Esophagus muscularis mucosa (tissue), 4 donors: Measurements from ENCODE around the gene STK24.

Experiments
- CTCF ChIP-seq, 3 experiments: fragments of 200-600 bp in 2 of 3; fragments of 450-650 bp in 1 of 3; sonication (generic) in 2 of 3; IDR thresholded peaks; one replicate each; pipeline ENCODE4 v1.5.1; 2017 to 2019; ENCODE audit warnings: antibody characterized with exemption in 3 of 3, mild to moderate bottlenecking in 2 of 3, moderate library complexity in 1 of 3
- EP300 ChIP-seq: sonication (generic); formaldehyde crosslinking; IDR thresholded peaks from one replicate; pipeline ENCODE4 v1.6.1; 2017; ENCODE audit warnings: antibody characterized with exemption
- POLR2A ChIP-seq: fragments of 450-650 bp; IDR thresholded peaks from one replicate; pipeline ENCODE4 v1.6.1; 2017; ENCODE audit warnings: antibody characterized with exemption, moderate library complexity, mild to moderate bottlenecking, low read depth
- POLR2AphosphoS5 ChIP-seq, 2 donors: sonication (generic); formaldehyde crosslinking; IDR thresholded peaks; one replicate each; pipeline ENCODE4 v1.6.1; 2017; ENCODE audit warnings: antibody characterized with exemption in 2 of 2

DNA sequence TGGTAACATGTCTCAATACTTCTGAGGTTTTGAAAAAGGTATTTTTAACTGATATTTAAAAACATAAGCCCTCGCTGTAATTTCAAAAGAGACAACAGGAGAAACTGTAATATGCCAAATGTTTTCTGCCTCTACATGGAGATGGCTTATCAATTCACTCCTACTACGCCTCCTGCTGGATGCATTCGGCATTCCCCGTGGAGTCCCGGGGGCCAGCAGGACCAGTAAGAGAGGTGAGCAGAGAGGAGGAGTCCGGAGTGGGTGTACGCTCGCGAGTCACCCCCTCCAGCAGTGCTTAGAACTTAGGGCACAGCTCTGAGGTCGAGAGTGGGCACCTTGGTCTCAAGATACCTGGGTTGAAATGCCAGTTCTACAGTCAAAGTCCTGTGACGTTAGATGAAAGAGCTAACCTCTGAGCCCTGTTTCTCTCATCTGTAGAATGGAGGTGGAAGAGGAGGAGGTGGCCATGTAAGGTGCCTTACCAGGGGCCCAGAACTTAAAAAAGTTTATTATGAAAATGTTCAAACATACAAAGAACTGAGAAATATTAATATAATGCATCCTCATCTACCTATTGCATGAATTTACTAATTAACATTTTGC is 110.2 kb downstream of the STK24 start:
- no peak for TF ChIP-seq POLR2A
- TF ChIP-seq EP300: no peak
- peak; percentile 44 to 73 (median 58) for TF ChIP-seq CTCF (IDR thresholded peaks at IDR 0.05)
- TF ChIP-seq POLR2AphosphoS5 (IDR thresholded peaks at IDR 0.05): no peak
